ENCODE measurements around the gene BIN1. TPM values are rescaled to one million over a fixed set of nuclear protein-coding genes. Genes with fewer than 3 reads are reported as not detected.

The BIN1 gene
- total RNA-seq, 1 experiment from 2014 or later, result 31.8 TPM

GRCh38 chr2:127020536-127020935 is 86.4 kb downstream of the BIN1 start:
- H4K20me1 ChIP-seq (ENCODE audit: insufficient read depth), result no peaks in the 10 kb centered on the region
- no peaks in the 10 kb centered on the region for H3K9me2 ChIP-seq (ENCODE audit: insufficient read depth)
- no peaks in the 10 kb centered on the region for H3K4me1 ChIP-seq (ENCODE audit: control insufficient read depth in 1 of 2, insufficient read depth in 2 of 2, low read length in 2 of 2)
- intact Hi-C loops (cut with micrococcal nuclease), result no loop called here
- H3K36me3 ChIP-seq (ENCODE audit: control insufficient read depth in 1 of 2, insufficient read depth in 2 of 2, low read length in 2 of 2), result no peaks in the 10 kb centered on the region
- no peak overlapping the region for H3K27ac ChIP-seq (ENCODE audit: low read depth, low read length)
- H3K27me3 ChIP-seq (ENCODE audit: insufficient read depth, low read length), result no peaks in the 10 kb centered on the region
- H3K79me2 ChIP-seq (ENCODE audit: insufficient read depth, low read length), result no peaks in the 10 kb centered on the region
- H3K4me2 ChIP-seq (ENCODE audit: low read length), result no peak overlapping the region
- DNase-seq (ENCODE audit: low read depth, low spot score) (no peak), ATAC-seq (no peak)
- POLR2A ChIA-PET, result no interaction called here
- BruUV-seq (replicated peaks), result no TSS peak
- H3K9ac ChIP-seq (ENCODE audit: low read length), result no peak overlapping the region
- H3K4me3 ChIP-seq (replicated peaks in 1 of 2; ENCODE audit: low read depth in 1 of 2, low read length in 2 of 2), result no peak overlapping the region
- no peaks in the 10 kb centered on the region for H3K9me3 ChIP-seq (ENCODE audit: control insufficient read depth in 1 of 2, insufficient read depth in 1 of 2, low read depth in 1 of 2, low read length in 2 of 2)
- CTCF ChIA-PET, result no interaction called here
- TF ChIP-seq CTCF (IDR thresholded peaks at IDR 0.05 in 2 of 3, conservative IDR thresholded peaks at IDR 0.05 in 1 of 3; ENCODE audit: borderline replicate concordance in 1 of 3, insufficient read depth in 1 of 3, low read depth in 2 of 3, low read length in 2 of 3) (no peak), TCF7L2 (IDR thresholded peaks at IDR 0.05; ENCODE audit: borderline replicate concordance, extremely low read depth, insufficient read depth, insufficient read length) (no peak), JUND (IDR thresholded peaks at IDR 0.05) (no peak), CEBPB (IDR thresholded peaks at IDR 0.05; ENCODE audit: low read depth) (no peak), SRF (IDR thresholded peaks at IDR 0.05; ENCODE audit: low read depth) (no peak), ZNF274 (IDR thresholded peaks at IDR 0.05; ENCODE audit: low read depth, low read length) (no peak), ELF1 (IDR thresholded peaks at IDR 0.05; ENCODE audit: borderline replicate concordance, low read depth) (no peak), FOSL1 (IDR thresholded peaks at IDR 0.05; ENCODE audit: low read depth) (no peak)
- RAD21 ChIA-PET (ENCODE audit: low non-redundant PET in 1 of 2, low total read pairs in 2 of 2, uncharacterized antibody in 2 of 2, unreplicated experiment in 2 of 2), result no interaction called here
- H2AFZ ChIP-seq (ENCODE audit: low read depth, low read length, poor library complexity, severe bottlenecking), result no peak overlapping the region

- POLR2A ChIA-PET, result no interaction called here
- no TSS peak for BruUV-seq (replicated peaks)
- no peak overlapping the region for H3K27ac ChIP-seq (ENCODE audit: low read depth, low read length)
- H3K4me2 ChIP-seq (ENCODE audit: low read length), result no peak overlapping the region
- DNase-seq (ENCODE audit: low read depth, low spot score) (no peak), ATAC-seq (no peak)
- no peaks in the 10 kb centered on the region for H4K20me1 ChIP-seq (ENCODE audit: insufficient read depth)
- H3K9ac ChIP-seq (ENCODE audit: low read length), result no peak overlapping the region
- no peak overlapping the region for H2AFZ ChIP-seq (ENCODE audit: low read depth, low read length, poor library complexity, severe bottlenecking)
- intact Hi-C loops (cut with micrococcal nuclease), result no loop called here
- RAD21 ChIA-PET (ENCODE audit: low non-redundant PET in 1 of 2, low total read pairs in 2 of 2, uncharacterized antibody in 2 of 2, unreplicated experiment in 2 of 2), result no interaction called here
- no peaks in the 10 kb centered on the region for H3K36me3 ChIP-seq (ENCODE audit: control insufficient read depth in 1 of 2, insufficient read depth in 2 of 2, low read length in 2 of 2)
- no peak overlapping the region for H3K4me3 ChIP-seq (replicated peaks in 1 of 2; ENCODE audit: low read depth in 1 of 2, low read length in 2 of 2)
- H3K9me3 ChIP-seq (ENCODE audit: control insufficient read depth in 1 of 2, insufficient read depth in 1 of 2, low read depth in 1 of 2, low read length in 2 of 2), result no peaks in the 10 kb centered on the region
- peaks cover 11% of the 10 kb centered on the region; the same call in 1 of the 2 replicates for H3K27me3 ChIP-seq (ENCODE audit: insufficient read depth, low read length)
- CTCF ChIA-PET, result no interaction called here
- no peaks in the 10 kb centered on the region for H3K4me1 ChIP-seq (ENCODE audit: control insufficient read depth in 1 of 2, insufficient read depth in 2 of 2, low read length in 2 of 2)
- no peaks in the 10 kb centered on the region for H3K9me2 ChIP-seq (ENCODE audit: insufficient read depth)
- H3K79me2 ChIP-seq (ENCODE audit: insufficient read depth, low read length), result no peaks in the 10 kb centered on the region
- TF ChIP-seq ATF3 (IDR thresholded peaks at IDR 0.05) (no peak), EZH2phosphoT487 (IDR thresholded peaks at IDR 0.05; ENCODE audit: borderline replicate concordance) (no peak), ZFX (IDR thresholded peaks at IDR 0.05) (no peak), SIN3A (IDR thresholded peaks at IDR 0.05; ENCODE audit: low read depth) (no peak), CEBPB (IDR thresholded peaks at IDR 0.05; ENCODE audit: low read depth) (no peak), JUND (IDR thresholded peaks at IDR 0.05) (no peak), POLR2A (IDR thresholded peaks at IDR 0.05; ENCODE audit: borderline replicate concordance, extremely low read depth, insufficient read depth, insufficient read length) (no peak), TCF7L2 (IDR thresholded peaks at IDR 0.05; ENCODE audit: borderline replicate concordance, extremely low read depth, insufficient read depth, insufficient read length) (no peak), SRF (IDR thresholded peaks at IDR 0.05; ENCODE audit: low read depth) (no peak), MAX (IDR thresholded peaks at IDR 0.05) (no peak), ZBTB33 (IDR thresholded peaks at IDR 0.05; ENCODE audit: extremely low read depth, insufficient replicate concordance, low read length) (no peak), EZH2 (IDR thresholded peaks at IDR 0.05) (no peak), SP1 (IDR thresholded peaks at IDR 0.05; ENCODE audit: low read depth) (no peak), YY1 (IDR thresholded peaks at IDR 0.05; ENCODE audit: extremely low read depth, insufficient replicate concordance, low read depth, low read length) (no peak), EGR1 (IDR thresholded peaks at IDR 0.05; ENCODE audit: low read depth) (no peak)
These were observed 89.4 kb downstream of the BIN1 start for GRCh38 chr2:127017548-127017947.
